CD4-positive, alpha-beta T cell treated with Interleukin-15 for 4 hours (primary cell): ENCODE data around the gene PPIE.

ENCODE experiments used
- DNase-seq: peaks from one replicate; pipeline ENCODE4 v3.0.0-alpha.2; 2020; ENCODE audit warnings: low spot score

PPIE gene

DNA sequence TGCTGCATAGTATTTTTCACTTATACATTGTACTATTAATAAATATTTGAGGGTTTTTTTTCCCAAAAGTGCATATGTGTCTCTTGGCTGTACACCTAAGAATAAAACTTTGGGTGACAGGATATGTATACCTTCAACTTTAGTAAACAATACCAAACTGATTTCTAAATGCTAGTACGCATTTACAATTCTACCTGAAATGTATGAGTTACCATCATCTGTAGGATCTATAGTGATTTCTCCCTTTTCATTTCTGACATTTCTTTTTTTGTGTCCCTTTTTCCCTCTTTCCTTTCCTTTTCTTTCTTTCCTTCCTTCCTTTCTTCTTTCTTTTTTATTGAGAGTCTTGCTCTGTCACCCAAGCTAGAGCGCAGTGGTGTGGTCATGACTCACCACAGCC lies 66.7 kb downstream of the PPIE start:
- DNase-seq, result no peak

DNA sequence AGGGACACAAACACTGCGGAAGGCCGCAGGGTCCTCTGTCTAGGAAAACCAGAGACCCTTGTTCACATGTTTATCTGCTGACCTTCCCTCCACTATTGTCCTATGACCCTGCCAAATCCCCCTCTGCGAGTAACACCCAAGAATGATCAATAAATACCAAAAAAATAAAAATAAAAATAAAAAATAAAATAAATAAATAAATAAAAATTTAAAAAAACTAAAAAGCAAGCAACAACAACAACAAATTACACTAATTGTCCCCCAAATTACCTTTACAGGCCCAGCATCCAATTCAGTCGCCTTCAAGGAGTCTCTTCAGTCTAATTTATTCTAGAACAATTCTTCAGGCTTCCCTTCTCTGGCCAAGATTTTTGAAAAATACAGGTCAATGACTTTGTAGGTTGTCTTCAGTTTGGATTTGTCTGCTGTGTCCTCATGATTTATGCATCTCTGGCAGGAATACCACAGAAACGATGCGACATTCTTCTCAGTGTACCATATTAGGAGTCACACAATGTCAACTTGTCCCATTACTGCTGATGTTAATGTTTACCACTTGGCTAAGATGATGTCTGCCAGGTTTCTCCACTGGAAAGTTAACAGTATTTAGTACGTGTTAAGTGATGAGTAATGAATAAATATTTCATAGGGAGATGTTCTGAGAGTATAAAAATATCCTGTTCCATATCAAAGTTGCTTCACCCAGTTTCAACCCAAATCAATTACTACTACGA lies 70.3 kb downstream of the PPIE start:
- no peak for DNase-seq

DNA sequence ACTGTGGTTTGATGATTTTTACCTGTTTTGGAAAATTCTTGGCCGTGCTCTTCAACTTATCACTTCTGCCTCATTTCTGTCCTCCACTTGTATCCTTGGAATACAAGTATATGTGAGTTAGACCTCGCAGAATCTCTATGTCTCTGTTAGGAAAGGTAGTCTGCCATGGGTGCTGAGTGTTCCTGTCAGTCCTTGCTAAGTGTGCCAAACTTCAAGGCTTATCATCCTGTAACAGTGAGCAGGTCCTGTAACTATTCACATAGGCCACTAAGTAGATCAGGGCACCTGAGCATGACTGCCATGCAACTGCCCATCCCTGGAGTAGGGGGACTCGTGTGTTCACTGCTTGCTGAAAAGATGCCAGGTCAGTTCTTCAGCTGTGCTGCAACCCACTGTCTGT lies 74.2 kb downstream of the PPIE start:
- DNase-seq, result no peak
